Measurements from ENCODE around the gene L3MBTL3. TPM values are rescaled to one million over a fixed set of nuclear protein-coding genes. Genes with fewer than 3 reads are reported as not detected.
"Not testable (repeated sequence)": the region's sequence is repeated elsewhere in the genome, so short reads cannot be mapped to it uniquely, and the experiment has no call there.

L3MBTL3 gene
- polyA plus RNA-seq, 1 donor from 2014 or later: 47.6 TPM

DNA sequence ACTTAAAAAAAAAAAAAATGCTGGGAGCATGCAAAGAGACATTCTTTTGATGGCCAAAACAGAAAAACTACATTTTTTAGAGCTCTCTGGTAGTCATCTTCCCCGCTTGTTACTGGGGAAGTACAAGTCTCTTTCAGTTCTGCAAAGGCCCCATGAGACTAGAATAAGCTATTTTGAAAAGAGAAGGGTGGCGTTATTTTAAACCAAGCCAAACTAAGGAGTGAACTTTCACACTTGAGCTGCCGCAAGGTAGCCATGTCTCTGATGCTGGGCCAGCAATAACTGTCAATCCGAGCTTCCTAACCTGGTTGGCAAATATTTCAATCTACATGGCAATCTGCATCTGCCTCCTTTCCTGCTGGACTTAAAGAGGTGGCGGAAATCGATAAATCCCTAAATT is 96.7 kb downstream of the L3MBTL3 start:
- no peak overlapping the region for H3K9ac ChIP-seq (ENCODE audit: low read length)
- no peak overlapping the region for H3K4me3 ChIP-seq (ENCODE audit: low read length)
- H3K27ac ChIP-seq (ENCODE audit: low read length): no peak overlapping the region
- no peaks in the 10 kb centered on the region for H3F3A ChIP-seq (ENCODE audit: insufficient read depth, low read length, poor library complexity, severe bottlenecking)
- no peaks in the 10 kb centered on the region for H3K9me3 ChIP-seq (ENCODE audit: low read length)
- no peak overlapping the region for H3K4me2 ChIP-seq (ENCODE audit: low read length)
- TF ChIP-seq EP300 (conservative IDR thresholded peaks at IDR 0.05; ENCODE audit: poor library complexity, severe bottlenecking) (no peak), POLR2AphosphoS5 (IDR thresholded peaks at IDR 0.05) (no peak), SMC3 (conservative IDR thresholded peaks at IDR 0.05; ENCODE audit: poor library complexity) (no peak), EZH2 (IDR thresholded peaks at IDR 0.05; ENCODE audit: borderline replicate concordance, insufficient read depth, low read length, poor library complexity, severe bottlenecking) (no peak), MXI1 (conservative IDR thresholded peaks at IDR 0.05; ENCODE audit: poor library complexity, severe bottlenecking) (no peak), RAD21 (conservative IDR thresholded peaks at IDR 0.05) (no peak), TAF1 (IDR thresholded peaks at IDR 0.05; ENCODE audit: low read depth) (no peak)
- TF ChIP-seq, protein P1, sequence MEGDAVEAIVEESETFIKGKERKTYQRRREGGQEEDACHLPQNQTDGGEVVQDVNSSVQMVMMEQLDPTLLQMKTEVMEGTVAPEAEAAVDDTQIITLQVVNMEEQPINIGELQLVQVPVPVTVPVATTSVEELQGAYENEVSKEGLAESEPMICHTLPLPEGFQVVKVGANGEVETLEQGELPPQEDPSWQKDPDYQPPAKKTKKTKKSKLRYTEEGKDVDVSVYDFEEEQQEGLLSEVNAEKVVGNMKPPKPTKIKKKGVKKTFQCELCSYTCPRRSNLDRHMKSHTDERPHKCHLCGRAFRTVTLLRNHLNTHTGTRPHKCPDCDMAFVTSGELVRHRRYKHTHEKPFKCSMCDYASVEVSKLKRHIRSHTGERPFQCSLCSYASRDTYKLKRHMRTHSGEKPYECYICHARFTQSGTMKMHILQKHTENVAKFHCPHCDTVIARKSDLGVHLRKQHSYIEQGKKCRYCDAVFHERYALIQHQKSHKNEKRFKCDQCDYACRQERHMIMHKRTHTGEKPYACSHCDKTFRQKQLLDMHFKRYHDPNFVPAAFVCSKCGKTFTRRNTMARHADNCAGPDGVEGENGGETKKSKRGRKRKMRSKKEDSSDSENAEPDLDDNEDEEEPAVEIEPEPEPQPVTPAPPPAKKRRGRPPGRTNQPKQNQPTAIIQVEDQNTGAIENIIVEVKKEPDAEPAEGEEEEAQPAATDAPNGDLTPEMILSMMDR (IDR thresholded peaks at IDR 0.05; ENCODE audit: poor library complexity, severe bottlenecking): no peak
- TF ChIP-seq, protein P2, sequence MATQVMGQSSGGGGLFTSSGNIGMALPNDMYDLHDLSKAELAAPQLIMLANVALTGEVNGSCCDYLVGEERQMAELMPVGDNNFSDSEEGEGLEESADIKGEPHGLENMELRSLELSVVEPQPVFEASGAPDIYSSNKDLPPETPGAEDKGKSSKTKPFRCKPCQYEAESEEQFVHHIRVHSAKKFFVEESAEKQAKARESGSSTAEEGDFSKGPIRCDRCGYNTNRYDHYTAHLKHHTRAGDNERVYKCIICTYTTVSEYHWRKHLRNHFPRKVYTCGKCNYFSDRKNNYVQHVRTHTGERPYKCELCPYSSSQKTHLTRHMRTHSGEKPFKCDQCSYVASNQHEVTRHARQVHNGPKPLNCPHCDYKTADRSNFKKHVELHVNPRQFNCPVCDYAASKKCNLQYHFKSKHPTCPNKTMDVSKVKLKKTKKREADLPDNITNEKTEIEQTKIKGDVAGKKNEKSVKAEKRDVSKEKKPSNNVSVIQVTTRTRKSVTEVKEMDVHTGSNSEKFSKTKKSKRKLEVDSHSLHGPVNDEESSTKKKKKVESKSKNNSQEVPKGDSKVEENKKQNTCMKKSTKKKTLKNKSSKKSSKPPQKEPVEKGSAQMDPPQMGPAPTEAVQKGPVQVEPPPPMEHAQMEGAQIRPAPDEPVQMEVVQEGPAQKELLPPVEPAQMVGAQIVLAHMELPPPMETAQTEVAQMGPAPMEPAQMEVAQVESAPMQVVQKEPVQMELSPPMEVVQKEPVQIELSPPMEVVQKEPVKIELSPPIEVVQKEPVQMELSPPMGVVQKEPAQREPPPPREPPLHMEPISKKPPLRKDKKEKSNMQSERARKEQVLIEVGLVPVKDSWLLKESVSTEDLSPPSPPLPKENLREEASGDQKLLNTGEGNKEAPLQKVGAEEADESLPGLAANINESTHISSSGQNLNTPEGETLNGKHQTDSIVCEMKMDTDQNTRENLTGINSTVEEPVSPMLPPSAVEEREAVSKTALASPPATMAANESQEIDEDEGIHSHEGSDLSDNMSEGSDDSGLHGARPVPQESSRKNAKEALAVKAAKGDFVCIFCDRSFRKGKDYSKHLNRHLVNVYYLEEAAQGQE (IDR thresholded peaks at IDR 0.05; ENCODE audit: borderline replicate concordance): no peak
- H2AFZ ChIP-seq (ENCODE audit: low read depth, low read length): no peak overlapping the region
- no peaks in the 10 kb centered on the region for H4K20me1 ChIP-seq (ENCODE audit: insufficient read depth)
- H3K9me2 ChIP-seq (ENCODE audit: insufficient read depth, low read length): no peaks in the 10 kb centered on the region
- H3K27me3 ChIP-seq (ENCODE audit: insufficient read depth, low read depth, low read length): no peaks in the 10 kb centered on the region
- H3K79me2 ChIP-seq (replicated peaks; ENCODE audit: insufficient read depth, low read length): no peaks in the 10 kb centered on the region
- no peaks in the 10 kb centered on the region for H3K36me3 ChIP-seq (ENCODE audit: insufficient read depth, low read length)

DNA sequence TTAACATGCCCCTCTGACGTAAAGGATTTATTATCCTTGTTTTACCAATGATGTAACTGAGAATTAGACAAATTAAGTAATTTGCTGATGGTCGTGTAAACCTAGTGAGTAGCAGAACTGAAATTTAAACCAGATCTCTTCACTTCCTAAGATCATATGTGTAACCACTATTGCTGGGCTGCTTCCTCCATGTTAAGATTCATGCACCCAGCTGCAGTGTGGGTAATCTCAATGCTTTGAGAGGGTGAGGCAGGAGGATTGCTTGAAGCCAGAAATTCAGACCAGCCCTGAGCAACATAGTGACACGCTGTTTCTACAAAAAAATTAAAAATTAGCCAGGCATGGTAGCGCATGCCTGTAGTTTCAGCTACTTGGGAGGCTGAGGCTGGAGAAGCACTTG is 97.9 kb downstream of the L3MBTL3 start:
- no peak for TF ChIP-seq EZH2 (IDR thresholded peaks at IDR 0.05; ENCODE audit: borderline replicate concordance, insufficient read depth, low read length, poor library complexity, severe bottlenecking)
- no peak for TF ChIP-seq TAF1 (IDR thresholded peaks at IDR 0.05; ENCODE audit: low read depth)
- TF ChIP-seq RAD21 (conservative IDR thresholded peaks at IDR 0.05): no peak
- TF ChIP-seq EP300 (conservative IDR thresholded peaks at IDR 0.05; ENCODE audit: poor library complexity, severe bottlenecking): no peak
- TF ChIP-seq, protein P2 (IDR thresholded peaks at IDR 0.05; ENCODE audit: borderline replicate concordance): no peak
- Histone ChIP-seq H3F3A (ENCODE audit: insufficient read depth, low read length, poor library complexity, severe bottlenecking) (no peaks in the 10 kb centered on the region), H4K20me1 (ENCODE audit: insufficient read depth) (no peaks in the 10 kb centered on the region), H3K9ac (ENCODE audit: low read length) (no peak overlapping the region), H3K9me2 (ENCODE audit: insufficient read depth, low read length) (no peaks in the 10 kb centered on the region), H3K36me3 (ENCODE audit: insufficient read depth, low read length) (no peaks in the 10 kb centered on the region), H2AFZ (ENCODE audit: low read depth, low read length) (no peak overlapping the region), H3K9me3 (ENCODE audit: low read length) (no peaks in the 10 kb centered on the region), H3K27me3 (ENCODE audit: insufficient read depth, low read depth, low read length) (no peaks in the 10 kb centered on the region), H3K4me3 (ENCODE audit: low read length) (no peak overlapping the region), H3K4me2 (ENCODE audit: low read length) (no peak overlapping the region), H3K79me2 (replicated peaks; ENCODE audit: insufficient read depth, low read length) (no peaks in the 10 kb centered on the region), H3K27ac (ENCODE audit: low read length) (no peak overlapping the region)

DNA sequence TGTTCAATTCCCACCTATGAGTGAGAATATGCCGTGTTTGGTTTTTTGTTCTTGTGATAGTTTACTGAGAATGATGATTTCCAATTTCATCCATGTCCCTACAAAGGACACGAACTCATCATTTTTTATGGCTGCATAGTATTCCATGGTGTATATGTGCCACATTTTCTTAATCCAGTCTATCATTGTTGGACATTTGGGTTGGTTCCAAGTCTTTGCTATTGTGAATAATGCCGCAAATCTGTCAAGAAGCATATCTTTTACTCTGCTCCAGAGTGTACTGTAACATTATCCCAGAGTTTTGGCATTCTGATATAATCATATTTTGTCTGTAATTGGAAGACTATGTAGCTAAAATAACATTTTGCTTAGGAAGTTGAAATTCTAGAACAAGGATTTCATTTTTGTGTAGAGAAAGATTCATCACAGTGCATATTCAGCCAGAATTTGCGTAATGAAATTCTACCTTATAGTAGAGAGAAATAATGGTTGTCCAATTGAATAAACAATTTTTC is 98.9 kb downstream of the L3MBTL3 start:
- H3K27me3 ChIP-seq (ENCODE audit: insufficient read depth, low read depth, low read length); H3K9me3 ChIP-seq (ENCODE audit: low read length); H3K27ac ChIP-seq (ENCODE audit: low read length); H3K4me3 ChIP-seq (ENCODE audit: low read length); H3K9ac ChIP-seq (ENCODE audit: low read length); H2AFZ ChIP-seq (ENCODE audit: low read depth, low read length); H3K4me2 ChIP-seq (ENCODE audit: low read length); H3K79me2 ChIP-seq (replicated peaks; ENCODE audit: insufficient read depth, low read length); H4K20me1 ChIP-seq (ENCODE audit: insufficient read depth); H3F3A ChIP-seq (ENCODE audit: insufficient read depth, low read length, poor library complexity, severe bottlenecking); H3K36me3 ChIP-seq (ENCODE audit: insufficient read depth, low read length); H3K9me2 ChIP-seq (ENCODE audit: insufficient read depth, low read length): not testable (repeated sequence)

Data from neural cell (in vitro differentiated cells).